ENCODE data around the gene TENM4.

DNA sequence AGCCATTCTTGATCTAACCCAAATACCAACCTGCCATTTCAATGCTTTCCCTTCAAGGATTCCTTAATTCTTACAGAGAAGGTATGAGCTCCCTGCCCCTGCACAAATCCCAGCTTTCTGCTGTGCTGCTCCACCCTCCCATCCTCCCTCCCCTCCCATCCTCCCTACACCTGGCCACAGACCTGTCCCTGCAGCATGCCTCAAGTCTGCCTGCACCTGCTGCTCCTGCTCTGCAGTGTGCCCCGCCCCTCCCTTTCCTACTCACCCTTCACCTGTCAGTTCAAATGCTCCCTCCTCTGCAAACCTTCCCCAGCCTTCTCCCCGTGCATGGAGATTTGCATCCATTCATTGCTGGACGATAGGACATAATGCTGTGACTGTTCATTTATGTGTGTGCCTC is 726.3 kb downstream of the TENM4 start:
- TF ChIP-seq CTCF (IDR thresholded peaks at IDR 0.05; ENCODE audit: borderline replicate concordance, extremely low read depth, low read length, poor library complexity, severe bottlenecking) (no peak), EZH2 (IDR thresholded peaks at IDR 0.05; ENCODE audit: borderline replicate concordance, low read depth, low read length, severe bottlenecking) (no peak)

All from DND-41 (cell line).